ENCODE data around the gene ZNF333.

DNA sequence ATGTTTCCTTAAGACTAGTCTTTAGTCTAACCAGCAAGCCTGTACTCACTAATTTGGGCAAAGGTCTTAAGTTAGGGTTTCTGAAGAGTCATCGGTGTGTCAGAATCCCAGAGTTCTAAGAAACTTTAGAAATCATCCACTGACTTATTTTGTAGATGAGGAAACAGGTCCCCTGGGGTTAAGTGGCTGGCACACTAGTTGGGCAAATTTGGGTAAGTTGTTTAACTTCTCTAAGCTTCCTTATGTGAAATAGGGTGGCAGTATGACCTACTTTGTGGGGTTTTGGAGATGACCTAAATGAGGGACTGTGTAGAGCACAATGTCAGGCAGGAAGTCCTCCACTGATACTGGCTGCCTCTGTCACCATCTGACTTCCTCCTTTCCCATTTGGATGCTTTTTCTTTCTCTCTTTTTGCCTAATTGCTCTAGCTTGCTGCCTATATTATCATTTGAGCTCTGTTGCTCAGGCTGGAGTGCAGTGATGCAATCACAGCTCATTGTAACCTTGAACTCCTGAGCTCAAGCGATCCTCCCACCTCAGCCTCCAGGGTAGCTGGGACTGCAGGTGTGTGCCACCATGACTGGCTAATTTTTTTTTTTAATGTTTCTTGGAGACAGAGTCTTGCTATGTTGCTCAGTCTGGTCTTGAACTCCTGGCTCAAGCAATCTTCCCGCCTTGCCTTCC lies 17.5 kb upstream of the ZNF333 start:
- no peak for TF ChIP-seq CTCF (IDR thresholded peaks at IDR 0.05)
- no peak for TF ChIP-seq RCOR1 (IDR thresholded peaks at IDR 0.05; ENCODE audit: low read length)
- no peak for TF ChIP-seq JUND (IDR thresholded peaks at IDR 0.05)
